HG03521 (cell line): ENCODE results near the gene GPAT3.
"Not testable (repeated sequence)": the region's sequence is repeated elsewhere in the genome, so short reads cannot be mapped to it uniquely, and the experiment has no call there.

Source experiments
- ATAC-seq: cut with Tn5 transposase; IDR thresholded peaks from one replicate; pipeline ENCODE4 v1.9.1; 2021; ENCODE audit warnings: mild to moderate bottlenecking, moderate library complexity; ENCODE audit not compliant: unreplicated experiment

GPAT3 gene

GRCh38 chr4:83548151-83548905 is 12.4 kb downstream of the GPAT3 start:
- ATAC-seq: peak; percentile 92

- ATAC-seq: no peak
Observed at GRCh38 chr4:83552083-83552482, 16.2 kb downstream of the GPAT3 start.

GRCh38 chr4:83552924-83553323 is 17.0 kb downstream of the GPAT3 start:
- ATAC-seq: peak; percentile 37

GRCh38 chr4:83556006-83556707 is 20.2 kb downstream of the GPAT3 start:
- no peak for ATAC-seq

- ATAC-seq: no peak
Observed at GRCh38 chr4:83556816-83557215, 20.9 kb downstream of the GPAT3 start.

- ATAC-seq: no peak
Observed at GRCh38 chr4:83558059-83558653, 22.2 kb downstream of the GPAT3 start.

GRCh38 chr4:83558680-83559079 is 22.8 kb downstream of the GPAT3 start:
- ATAC-seq: no peak

- no peak for ATAC-seq
Observed at GRCh38 chr4:83560523-83560922, 24.6 kb downstream of the GPAT3 start.

- ATAC-seq: no peak
Observed at GRCh38 chr4:83561381-83561780, 25.5 kb downstream of the GPAT3 start.

- ATAC-seq: no peak
Observed at GRCh38 chr4:83563998-83564397, 28.1 kb downstream of the GPAT3 start.

- no peak for ATAC-seq
Observed at GRCh38 chr4:83568062-83568461, 32.2 kb downstream of the GPAT3 start.

- ATAC-seq: no peak
Observed at GRCh38 chr4:83569429-83569828, 33.5 kb downstream of the GPAT3 start.

- peak; percentile 61 for ATAC-seq
Observed at GRCh38 chr4:83569987-83570386, 34.1 kb downstream of the GPAT3 start.

- no peak for ATAC-seq
Observed at GRCh38 chr4:83572848-83573247, 36.9 kb downstream of the GPAT3 start.

GRCh38 chr4:83574247-83574646 is 38.3 kb downstream of the GPAT3 start:
- ATAC-seq: no peak

GRCh38 chr4:83576237-83576636 is 40.3 kb downstream of the GPAT3 start:
- not testable (repeated sequence) for ATAC-seq

- ATAC-seq: peak; percentile 70
Observed at GRCh38 chr4:83581411-83582288, 45.7 kb downstream of the GPAT3 start.

- ATAC-seq: peak; percentile 48
Observed at GRCh38 chr4:83582289-83582785, 46.4 kb downstream of the GPAT3 start.

GRCh38 chr4:83585982-83586508 is 50.1 kb downstream of the GPAT3 start:
- no peak for ATAC-seq

GRCh38 chr4:83589279-83589678 is 53.4 kb downstream of the GPAT3 start:
- ATAC-seq: no peak

- no peak for ATAC-seq
Observed at GRCh38 chr4:83591056-83591455, 55.1 kb downstream of the GPAT3 start.
